A673 (cell line): ENCODE results near the gene HSD11B1L. TPM values are rescaled to one million over a fixed set of nuclear protein-coding genes. Genes with fewer than 3 reads are reported as not detected.

Experiments used
- BruUV-seq: library from RNA; stranded (reverse); fragments of 400-500 nt; replicated peaks from 2 replicates; lab custom pipeline; 2021; lab: Mats Ljungman, UMichigan
- CTCF ChIA-PET: fragments of 300-600 bp; sonication (Branson Sonifier 250); formaldehyde crosslinking; loops from one replicate; lab custom pipeline; 2022; ENCODE audit warnings: antibody characterized with exemption; lab: Charles Lee
- POLR2A ChIA-PET: fragments of 300-600 bp; sonication (Branson Sonifier 250); formaldehyde crosslinking; loops from one replicate; lab custom pipeline; 2022; ENCODE audit warnings: antibody characterized with exemption; ENCODE audit not compliant: low non-redundant PET; lab: Charles Lee
- DNase-seq: peaks from one replicate; pipeline ENCODE4 v3.0.0-alpha.2; 2015; ENCODE audit warnings: low spot score
- H3K27ac ChIP-seq: fragments of 200-600 bp; sonication (generic); 2 replicates; pipeline ENCODE4 v1.5.1; 2016; ENCODE audit warnings: mixed run types, low read depth, mild to moderate bottlenecking, mixed read lengths, antibody characterized with exemption, low read length; ENCODE audit not compliant: poor library complexity, severe bottlenecking
- H3K27me3 ChIP-seq: fragments of 200-600 bp; sonication (generic); replicated peaks from 2 replicates; pipeline ENCODE4 v1.6.1; 2017; ENCODE audit warnings: mixed run types, low read depth, mild to moderate bottlenecking, mixed read lengths, antibody characterized with exemption, low read length; ENCODE audit not compliant: insufficient read depth, poor library complexity
- H3K36me3 ChIP-seq: fragments of 200-600 bp; sonication (generic); 2 replicates; pipeline ENCODE4 v1.6.1; 2016; ENCODE audit warnings: mixed run types, mild to moderate bottlenecking, mixed read lengths, antibody characterized with exemption, low read length; ENCODE audit not compliant: insufficient read depth, poor library complexity, severe bottlenecking
- H3K4me1 ChIP-seq: fragments of 200-600 bp; sonication (generic); 2 replicates; pipeline ENCODE4 v1.6.1; 2017; ENCODE audit warnings: mixed run types, mild to moderate bottlenecking, mixed read lengths, antibody characterized with exemption, low read length; ENCODE audit not compliant: insufficient read depth, poor library complexity, severe bottlenecking
- H3K4me3 ChIP-seq: fragments of 200-600 bp; sonication (generic); 2 replicates; pipeline ENCODE4 v1.5.1; 2016; ENCODE audit warnings: low read depth, mixed run types, mild to moderate bottlenecking, mixed read lengths, low read length; ENCODE audit not compliant: poor library complexity, severe bottlenecking
- H3K9me3 ChIP-seq: fragments of 200-600 bp; sonication (generic); 2 replicates; pipeline ENCODE4 v1.6.1; 2016; ENCODE audit warnings: mixed run types, low read depth, mild to moderate bottlenecking, mixed read lengths, antibody characterized with exemption, low read length; ENCODE audit not compliant: poor library complexity, severe bottlenecking
- CTCF ChIP-seq: fragments of 300-800, 200-600 bp; sonication (generic); conservative IDR thresholded peaks from 2 replicates; pipeline ENCODE4 v1.5.1; 2017; ENCODE audit warnings: low read depth, mild to moderate bottlenecking, antibody characterized with exemption, low read length, moderate library complexity, mixed read lengths
- EZH2 ChIP-seq: fragments of 200-600 bp; sonication (generic); IDR thresholded peaks from 2 replicates; pipeline ENCODE4 v1.6.1; 2017; ENCODE audit warnings: borderline replicate concordance, low read depth, mild to moderate bottlenecking, mixed read lengths, antibody characterized with exemption, low read length; ENCODE audit not compliant: poor library complexity, severe bottlenecking
- intact Hi-C: fragments of 100-400 bp; cut with micrococcal nuclease; formaldehyde crosslinking; loops from one replicate; pipeline ENCODE4 v1.10.0; 2022; ENCODE audit not compliant: unreplicated experiment
- total RNA-seq: library from RNA; stranded (reverse); gene quantifications from 2 replicates; pipeline ENCODE4 v1.2.3, GENCODE V29; 2021

Gene HSD11B1L
- total RNA-seq, 1 experiment from 2014 or later: 5.7 TPM

- Histone ChIP-seq H3K4me1 (no peaks in the 10 kb centered on the region), H3K27ac (no peak overlapping the region), H3K9me3 (no peaks in the 10 kb centered on the region), H3K36me3 (peaks cover 78% of the 10 kb centered on the region), H3K4me3 (no peak overlapping the region), H3K27me3 (no peaks in the 10 kb centered on the region)
- CTCF ChIA-PET: no interaction called here
- no TSS peak for BruUV-seq
- TF ChIP-seq CTCF: no peak
- TF ChIP-seq EZH2: no peak
- no peak for DNase-seq
- intact Hi-C loops: no loop called here
- POLR2A ChIA-PET: no interaction called here
Observed at GRCh38 chr19:5707576-5708575, 27.0 kb downstream of the HSD11B1L start.

GRCh38 chr19:5711025-5711424, 30.2 kb downstream of the HSD11B1L start:
- H3K36me3 ChIP-seq: peaks cover 72% of the 10 kb centered on the region
- H3K27ac ChIP-seq: no peak overlapping the region
- H3K4me1 ChIP-seq: no peaks in the 10 kb centered on the region
- H3K9me3 ChIP-seq: no peaks in the 10 kb centered on the region
- no peak for DNase-seq
- intact Hi-C loops: no loop called here
- no TSS peak for BruUV-seq
- POLR2A ChIA-PET: no interaction called here
- H3K27me3 ChIP-seq: no peaks in the 10 kb centered on the region
- H3K4me3 ChIP-seq: no peak overlapping the region
- TF ChIP-seq EZH2: no peak
- no peak for TF ChIP-seq CTCF
- CTCF ChIA-PET: no interaction called here

- Histone ChIP-seq H3K36me3 (peaks cover 68% of the 10 kb centered on the region), H3K27me3 (no peaks in the 10 kb centered on the region), H3K27ac (no peak overlapping the region), H3K9me3 (no peaks in the 10 kb centered on the region), H3K4me3 (no peak overlapping the region), H3K4me1 (no peaks in the 10 kb centered on the region)
- intact Hi-C loops: no loop called here
- no peak for DNase-seq
- CTCF ChIA-PET: interaction anchor here (0.6 to 0.7 kb wide), 2 partner anchors 24 to 1790 kb away, joined by 6 to 7 read pairs; no protein-coding TSS in a partner anchor
- POLR2A ChIA-PET: interaction anchor here (0.6 kb wide), 1 partner anchor 25 kb away, joined by 4 read pairs; no protein-coding TSS in a partner anchor
- TF ChIP-seq CTCF: no peak
- no peak for TF ChIP-seq EZH2
- no TSS peak for BruUV-seq
Observed at GRCh38 chr19:5711713-5712161, 30.9 kb downstream of the HSD11B1L start.
